ENCODE measurements around the gene CUX1.
"Not testable (repeated sequence)": the region's sequence is repeated elsewhere in the genome, so short reads cannot be mapped to it uniquely, and the experiment has no call there.

The CUX1 gene

DNA sequence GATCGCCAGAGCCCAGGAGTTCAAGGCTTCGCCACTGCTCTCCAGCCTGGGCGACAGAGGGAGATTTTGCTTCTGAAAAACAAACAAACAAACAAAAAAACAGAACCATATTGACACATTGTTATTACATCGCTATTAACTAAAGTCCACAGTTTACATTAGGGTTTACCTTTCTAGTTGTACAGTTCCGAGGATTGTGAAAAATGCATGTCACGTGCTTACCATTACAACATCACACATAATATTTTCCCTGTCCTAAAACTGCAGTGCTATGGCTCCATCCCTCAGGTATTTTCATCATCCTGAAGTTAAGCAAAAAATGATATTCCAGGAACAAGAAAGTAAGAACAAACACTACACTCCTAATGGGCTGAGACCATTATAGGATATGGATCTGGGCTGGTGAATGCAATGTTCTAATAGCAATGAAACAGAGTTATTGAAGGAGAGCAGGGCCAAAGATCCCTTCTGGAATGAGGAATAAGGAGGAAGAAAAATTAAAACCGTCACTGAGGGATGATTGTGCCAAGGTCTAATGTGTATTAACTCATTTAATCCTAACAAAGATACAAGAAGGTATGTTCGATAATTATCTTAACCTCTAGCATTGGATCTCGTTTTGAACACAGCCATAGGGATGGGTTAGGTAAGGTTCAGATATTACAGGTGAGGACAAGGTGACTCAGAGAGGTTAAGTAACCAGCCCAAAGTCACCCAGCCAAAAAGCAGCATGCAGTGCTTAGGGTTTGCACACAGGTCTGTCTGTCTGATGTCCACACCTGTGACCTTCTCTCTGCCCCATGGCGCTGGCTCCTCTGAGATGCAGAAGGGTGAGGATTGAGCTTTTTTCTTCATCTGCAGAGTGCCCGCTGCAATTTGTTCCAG is 14.0 kb upstream of the CUX1 start:
- DNase-seq, result no peak

DNA sequence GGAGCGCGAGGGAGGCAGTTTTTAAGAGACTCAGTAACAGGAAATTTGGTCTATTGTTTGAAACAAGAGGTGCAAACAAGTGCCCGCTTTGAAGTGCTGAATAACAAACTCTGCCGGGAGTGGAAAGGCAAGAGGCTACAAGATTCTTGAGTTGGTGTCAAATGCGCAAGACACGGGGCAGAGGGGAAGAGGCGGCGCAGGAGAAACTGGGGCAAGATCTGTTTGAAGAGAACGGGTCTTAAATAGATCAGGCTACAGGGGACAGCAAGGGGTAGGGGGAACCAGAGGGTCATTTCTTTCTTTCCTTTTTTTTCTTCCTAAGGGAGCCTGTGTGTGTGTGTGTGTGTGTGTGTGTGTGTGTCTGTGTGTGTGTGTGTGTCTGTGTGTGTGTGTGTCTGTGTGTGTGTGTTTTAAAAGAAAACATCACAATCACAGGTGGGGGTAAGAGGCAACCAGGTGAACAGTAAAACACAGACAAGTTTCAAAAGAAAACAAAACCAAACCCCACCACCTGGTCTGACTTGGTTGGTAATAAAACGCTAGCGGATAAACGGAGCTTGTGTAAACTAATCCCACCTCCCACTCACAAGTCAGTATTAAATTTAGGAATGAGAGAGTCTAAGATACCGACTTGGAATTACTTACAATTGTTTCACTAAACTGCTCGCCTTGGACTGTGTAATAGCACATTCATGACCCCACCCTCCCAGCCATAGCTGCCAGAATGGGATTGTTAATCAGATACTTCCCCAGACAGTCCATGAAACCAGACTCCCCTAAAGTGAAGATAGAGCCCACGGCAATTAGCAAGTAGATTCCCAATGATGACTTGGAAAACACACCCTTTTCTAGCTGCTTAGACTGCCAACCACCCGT is 13.1 kb upstream of the CUX1 start:
- DNase-seq, result no peak

DNA sequence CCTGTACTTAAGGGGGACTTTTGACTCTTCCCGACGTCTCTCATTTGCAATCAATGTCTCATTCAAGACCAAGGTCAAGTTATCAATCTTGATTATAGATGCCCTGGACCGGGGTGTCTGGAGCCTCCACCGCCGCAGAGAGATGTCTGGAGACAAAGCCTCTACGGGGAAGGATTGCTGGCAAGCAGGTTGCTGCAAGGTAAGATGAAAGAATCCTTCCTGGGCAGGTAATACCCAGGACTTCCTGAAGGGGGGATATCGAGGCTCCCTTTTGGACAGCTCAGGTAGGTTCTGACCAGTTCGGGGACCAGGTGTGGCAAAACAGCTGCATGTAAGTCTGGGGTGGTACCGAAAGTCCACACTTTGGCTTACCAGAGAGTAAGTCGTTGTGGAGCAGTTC is 12.5 kb upstream of the CUX1 start:
- peak; percentile 13 for DNase-seq

DNA sequence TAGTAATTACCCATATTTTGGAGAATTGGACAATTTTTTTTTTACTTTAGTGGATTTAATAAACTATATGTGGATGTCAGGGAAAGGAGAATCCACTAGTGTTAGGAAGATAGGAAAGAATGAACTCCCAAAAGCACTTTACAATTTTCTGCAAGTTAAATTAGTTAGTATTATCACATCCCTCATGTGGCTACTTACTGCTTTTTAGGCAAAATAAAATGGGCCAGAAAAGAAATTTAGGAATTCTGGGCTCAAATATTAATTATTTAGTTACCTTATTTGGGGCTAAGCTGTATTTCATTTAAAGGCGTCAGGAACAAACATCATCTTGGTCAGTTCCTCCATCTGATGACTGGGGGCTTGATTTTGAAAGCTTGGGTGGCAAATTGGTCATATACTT is 4.8 kb upstream of the CUX1 start:
- no peak for DNase-seq

DNA sequence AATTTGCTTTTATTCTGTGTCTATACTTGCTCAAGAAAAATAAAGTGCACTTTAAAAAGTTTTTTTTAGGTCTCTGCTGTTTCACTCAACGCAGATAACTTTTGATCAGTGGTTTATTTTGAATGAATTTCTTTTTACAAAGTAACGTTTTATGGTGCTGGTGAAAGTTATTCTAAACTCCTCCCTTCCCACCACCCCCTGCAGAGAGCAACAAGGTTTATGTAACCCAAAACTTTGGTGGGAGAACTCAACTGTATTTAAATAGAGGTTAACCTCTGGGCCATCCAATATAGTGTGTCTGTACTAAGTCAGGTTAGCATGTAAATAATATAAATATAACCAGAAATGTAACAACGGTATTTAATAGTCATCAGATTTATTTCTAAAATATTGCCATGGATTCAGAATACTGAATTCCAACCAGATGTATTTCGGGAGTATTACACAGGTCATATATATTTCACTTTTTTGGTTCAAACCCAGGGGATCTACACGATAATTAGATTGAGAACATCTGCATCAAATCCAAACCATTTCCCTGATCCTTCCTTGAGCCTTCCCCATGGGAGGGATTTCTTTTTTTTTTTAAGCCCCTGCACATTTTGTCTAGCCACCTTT is 3.9 kb upstream of the CUX1 start:
- no peak for DNase-seq

DNA sequence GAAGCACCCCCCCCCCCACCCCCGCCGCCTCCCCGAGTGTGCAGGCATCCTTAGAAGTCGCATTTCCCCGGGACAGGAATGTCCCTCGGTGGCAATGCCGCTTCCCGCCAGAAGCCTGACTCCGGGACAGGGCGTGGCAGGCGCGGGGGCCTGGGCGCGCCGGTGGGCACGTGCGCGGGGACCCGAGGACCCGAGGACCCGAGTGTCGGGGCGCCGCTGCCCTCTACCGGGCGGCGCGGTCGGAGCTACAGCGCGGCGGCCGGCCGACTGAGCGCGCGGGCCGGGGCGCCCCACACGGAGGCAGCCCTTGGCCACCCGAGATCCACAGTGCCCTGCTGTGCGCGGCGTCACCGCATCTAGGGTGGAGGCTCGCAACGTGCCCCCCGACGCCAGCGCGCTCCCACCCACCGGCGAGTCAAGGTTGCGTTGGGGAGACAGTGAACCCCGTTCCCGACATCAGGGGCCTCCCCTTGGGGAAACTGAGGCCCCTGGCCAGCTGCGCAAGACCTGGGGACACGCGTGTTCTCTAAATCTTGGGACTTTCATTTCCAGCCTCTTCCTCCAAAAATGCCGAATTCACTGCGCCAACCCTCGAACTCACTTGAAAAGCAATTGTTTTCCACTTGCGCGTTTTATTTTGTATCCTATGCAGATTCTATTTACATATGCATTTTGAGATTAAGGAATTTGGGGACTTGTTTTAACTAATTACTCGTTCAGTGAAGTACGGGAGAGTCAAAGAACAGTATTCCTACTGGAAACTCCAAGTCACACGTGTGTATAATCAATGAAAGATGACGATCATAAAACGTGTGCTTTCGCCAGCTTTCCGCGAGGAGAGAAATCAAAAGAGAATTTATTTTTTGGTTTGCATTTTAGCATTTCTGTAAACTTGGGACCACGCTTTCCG is 3.1 kb upstream of the CUX1 start:
- peak; percentile 25 for DNase-seq

DNA sequence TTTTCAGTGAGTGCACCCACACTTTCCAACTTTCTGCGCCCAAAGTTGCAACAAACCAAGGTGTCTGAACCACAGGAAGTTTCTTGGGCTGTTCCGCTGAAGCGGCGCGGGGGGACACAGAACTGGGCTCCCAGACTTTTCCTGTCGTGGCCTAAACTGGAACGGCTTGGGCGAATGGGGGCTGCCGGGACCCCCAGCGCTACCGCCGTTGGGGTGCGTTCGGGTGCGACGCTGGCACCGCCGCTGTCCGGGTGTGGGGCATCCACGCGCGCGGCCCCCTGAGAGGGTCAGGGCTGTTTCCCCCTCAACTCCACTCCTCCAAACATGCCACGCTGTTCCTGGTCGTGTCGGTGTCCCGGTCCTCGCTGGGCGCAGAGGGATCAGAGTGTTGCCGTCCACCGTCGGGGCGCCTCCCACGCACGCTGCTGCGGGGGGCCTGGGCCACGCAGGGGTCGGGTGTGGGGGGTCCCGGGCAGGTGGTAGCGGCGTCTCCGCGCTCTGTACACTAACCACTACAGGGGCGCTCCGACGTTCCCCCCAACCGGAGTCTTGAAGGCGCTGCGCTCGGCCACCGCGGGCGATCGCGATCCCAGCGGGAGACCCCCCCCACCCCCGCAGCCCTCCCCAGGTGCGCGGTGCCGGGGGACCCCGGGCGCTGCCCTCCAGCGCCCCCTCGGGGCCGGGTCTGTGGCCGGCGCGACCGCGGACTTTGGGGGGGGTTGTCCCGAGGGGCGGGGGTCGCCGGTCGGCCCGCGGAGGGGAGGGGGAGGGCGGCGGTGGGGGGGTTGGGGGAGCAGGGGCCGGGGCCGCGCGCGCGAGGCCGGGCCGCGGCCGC is 2.2 kb upstream of the CUX1 start:
- DNase-seq, result peak; percentile 36

DNA sequence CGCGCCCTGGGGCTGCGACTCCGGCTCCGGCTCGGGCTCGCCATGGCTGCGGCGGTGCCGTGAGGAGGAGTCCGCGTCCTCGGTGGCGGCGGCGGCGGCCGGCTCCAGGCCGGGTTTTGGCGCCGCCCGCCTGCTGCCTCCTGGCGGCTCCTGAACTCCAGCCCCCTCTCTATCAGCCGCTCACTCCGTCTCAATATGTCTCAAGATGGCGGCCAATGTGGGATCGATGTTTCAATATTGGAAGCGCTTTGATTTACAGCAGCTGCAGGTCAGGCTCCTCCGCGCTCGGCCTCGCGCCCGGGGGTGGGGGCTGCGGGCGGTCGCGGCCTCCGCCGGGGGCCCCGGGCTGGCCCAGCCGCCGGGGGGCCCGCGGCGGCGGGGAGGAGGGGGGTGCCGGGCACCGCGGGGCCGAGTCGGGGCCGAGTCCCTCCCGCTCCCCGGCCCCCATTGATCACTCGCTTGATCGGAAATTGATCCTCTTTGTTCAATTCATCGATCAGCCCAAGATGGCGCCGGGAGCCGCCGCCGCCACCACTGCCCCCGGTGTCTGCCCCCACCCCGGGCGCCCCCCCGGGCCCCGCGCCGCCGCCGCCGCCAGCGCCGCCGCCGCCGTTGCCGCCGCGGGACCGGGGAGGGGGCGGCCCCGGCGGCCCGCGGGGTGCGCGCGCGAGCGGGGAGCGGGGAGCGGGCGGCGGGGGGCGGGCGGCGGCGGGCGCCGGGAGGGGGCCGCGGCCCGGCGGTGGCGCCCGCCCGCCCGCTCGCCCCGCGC is 1.4 kb upstream of the CUX1 start:
- peak; percentile 70 for DNase-seq

DNA sequence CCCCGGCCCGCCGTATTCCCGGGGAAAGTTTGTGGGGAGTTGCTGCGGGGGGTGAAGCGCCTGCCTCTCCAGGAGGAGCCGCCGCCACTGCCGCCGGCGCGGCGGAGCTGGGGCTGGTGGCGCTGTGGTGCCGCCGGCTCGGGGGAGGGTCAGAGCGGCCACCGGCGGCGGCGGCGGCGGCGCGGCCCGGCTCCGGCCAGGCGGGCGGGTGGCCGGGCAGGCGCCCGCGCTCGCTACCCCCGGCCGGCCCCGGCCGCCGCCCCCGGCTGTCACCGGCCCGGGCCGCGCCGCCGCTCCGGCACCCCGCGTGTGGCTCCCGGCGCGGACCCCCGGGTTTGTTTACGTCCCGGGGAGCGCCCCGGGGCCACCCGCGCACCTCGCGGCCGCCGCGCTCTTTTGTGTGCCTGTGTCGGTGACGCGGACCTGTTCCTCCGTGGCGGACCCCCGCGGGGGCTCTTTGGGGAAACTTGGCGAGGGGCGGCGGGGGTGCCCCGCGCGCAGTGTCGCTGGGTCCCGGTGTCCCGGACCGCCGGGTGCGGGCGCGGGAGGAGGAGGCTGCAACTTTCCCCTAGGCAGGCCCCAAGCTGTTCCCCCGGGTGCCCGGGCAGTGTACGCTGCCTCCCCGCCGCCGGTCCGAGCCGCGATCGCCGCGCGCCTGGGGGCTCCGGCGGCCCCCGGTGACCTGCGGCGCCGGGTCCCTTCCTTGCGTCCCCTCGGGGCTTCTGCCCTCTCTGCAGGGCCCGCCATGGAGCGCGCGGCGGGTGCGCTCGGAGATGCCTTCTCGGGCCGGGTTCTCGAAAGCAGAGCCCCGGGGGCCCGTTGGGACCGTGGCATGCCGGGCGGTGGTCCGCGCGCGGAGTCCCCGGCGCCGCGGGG is 593 bp upstream of the CUX1 start:
- no peak for DNase-seq

DNA sequence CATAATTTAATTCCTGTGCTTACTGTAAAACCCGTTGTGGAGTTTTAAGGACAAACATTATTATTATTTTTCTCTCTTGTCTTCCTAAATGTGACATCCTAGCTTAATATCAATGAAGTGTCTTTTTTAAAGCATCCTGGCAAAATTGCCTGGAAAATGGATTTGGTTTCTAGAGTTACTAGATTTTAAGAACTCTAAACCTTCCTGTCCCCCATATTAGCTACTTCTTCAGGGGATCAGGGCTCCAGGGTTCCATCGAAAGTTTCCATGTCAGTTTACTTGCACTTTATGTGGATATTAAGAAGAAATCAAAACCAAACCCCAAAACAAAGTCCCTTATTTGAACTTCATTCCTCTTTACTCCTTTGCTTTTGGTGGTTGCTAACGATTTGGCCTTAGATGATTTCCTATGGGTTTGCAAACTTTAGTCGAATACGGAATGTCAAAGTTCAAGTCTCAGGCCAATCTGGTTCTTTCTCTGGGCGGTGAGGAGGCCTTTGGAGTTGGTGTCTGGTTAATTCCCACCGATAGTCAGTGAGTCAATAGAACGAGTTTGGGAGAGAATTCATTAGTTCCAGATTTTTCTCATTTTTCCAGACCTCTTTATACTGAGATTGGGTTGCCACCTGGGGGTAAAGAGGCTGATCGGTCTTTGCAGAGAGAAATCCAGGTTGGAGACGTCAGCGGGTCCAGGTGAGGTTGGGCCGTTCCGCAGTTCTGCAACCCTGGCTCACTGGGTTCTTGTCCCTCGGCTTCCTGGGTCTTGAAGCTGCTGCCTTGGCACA is 1.1 kb downstream of the CUX1 start:
- DNase-seq, result no peak

DNA sequence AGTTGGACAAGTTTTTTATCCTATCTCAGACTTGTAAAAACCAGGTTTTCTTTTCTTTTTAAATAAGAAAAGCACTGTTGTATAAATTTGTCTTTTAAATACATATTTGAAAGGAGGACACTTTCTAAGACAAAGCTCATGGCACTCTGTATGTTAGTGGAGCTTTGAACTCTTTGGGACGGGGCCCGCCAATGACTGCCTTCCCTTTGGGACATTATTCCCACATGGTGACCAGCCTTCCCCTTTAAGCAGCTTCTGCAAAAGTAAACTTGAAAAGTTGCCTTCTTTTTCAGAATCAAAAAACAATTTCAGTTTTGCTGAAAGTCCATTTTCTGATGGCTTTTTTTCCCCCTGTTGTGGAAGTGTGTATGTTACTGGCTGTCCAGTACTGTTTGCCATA is 1.8 kb downstream of the CUX1 start:
- no peak for DNase-seq

DNA sequence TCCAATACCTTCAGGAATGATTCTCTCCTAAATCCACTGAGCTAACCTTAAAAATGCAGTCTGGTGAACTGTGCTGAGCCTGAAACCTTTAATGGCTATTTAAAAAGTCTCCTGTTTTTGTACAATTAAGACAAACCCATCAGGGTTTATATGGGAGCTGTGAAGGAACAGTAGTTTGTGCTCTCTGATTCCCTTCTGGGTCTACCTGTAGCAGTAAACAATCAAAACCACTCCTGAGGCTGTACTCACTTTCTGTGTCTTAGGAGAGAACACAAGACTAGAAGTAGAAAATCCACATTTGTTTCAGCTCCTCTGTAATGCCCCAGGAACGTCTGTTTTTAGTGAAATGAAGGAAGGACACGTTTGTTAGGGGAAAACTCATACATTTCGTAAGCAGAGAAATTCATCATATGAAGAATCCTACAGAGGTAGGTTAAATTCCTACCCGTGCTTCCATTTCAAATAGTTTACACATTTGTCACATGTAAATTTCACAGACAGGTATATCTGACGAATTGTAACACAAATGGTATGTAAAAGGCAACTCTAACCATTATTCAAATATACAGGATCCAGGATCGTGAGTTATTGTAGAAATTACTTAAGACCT is 2.6 kb downstream of the CUX1 start:
- DNase-seq, result no peak

DNA sequence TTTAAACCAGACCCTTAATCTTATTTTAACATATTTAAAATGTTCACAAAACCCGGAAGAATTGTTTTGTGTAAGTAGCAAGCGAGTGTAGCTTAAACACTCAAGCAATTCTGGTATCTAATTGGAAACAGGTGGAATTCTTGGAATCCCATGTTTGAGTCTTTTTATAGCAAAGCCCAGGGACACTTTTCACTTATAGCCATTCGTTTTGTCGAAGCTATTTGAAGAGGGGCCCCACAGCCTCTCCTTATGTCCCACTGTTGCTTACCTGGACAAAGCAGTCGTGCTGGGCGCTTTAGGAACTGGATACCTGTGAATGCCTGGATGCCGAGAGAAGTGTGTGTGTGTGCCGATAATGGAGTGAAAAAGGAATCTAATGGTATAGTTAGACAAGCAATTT is 3.3 kb downstream of the CUX1 start:
- no peak for DNase-seq

DNA sequence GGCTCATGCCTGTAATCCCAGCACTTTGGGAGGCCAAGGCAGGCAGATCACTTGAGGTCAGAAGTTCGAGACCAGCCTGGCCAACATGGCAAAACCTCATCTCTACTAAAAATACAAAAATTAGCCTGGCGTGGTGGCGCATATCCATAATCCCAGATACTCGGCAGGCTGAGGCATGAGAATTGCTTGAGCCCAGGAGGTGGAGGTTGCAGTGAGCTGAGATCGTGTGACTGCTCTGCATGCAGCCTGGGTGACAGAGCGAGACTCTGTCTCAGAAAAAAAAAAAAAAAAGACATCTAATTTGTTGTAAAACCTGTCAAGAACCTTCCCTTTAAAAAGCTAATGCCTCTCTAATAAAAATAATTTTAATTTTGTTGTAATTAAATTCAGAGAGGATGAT is 5.2 kb downstream of the CUX1 start:
- DNase-seq, result not testable (repeated sequence)

DNA sequence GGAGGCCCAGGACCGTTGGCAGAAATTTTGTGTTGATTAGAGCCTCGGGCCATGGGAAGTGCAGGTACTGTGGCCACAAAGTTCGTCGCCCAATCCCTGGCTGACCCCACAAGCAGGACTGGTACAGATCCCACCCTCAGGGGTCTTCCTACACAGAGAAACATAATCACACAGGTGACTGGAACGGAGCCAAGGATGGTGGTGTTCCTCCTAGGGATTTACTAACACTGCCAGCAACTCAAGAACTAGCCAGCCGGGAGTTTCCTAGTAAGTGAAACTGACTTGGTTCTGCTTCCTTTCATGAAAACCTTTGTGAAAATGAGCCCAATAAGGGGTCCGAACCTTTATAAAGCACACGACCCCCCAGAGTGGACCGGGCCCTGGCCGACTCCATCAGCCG is 5.7 kb downstream of the CUX1 start:
- DNase-seq, result no peak

DNA sequence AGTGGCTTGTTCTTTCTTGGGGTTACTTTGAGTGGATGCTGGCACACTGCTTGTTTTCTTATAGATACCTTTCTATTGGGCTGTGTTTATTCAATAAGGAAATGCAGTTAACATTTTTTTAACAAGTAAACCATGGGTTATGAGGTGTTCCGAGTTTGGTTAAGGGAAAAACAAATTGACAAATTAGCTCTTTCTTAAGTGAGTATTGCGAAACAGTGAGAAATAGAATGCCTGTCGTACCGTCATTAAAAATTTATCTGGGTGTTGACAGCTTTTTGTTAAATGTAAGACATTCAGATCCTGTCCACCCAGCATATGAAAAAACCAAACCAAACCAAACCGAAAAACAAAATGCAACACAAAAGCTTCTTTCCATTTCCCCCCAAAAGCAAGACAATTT is 6.2 kb downstream of the CUX1 start:
- no peak for DNase-seq

DNA sequence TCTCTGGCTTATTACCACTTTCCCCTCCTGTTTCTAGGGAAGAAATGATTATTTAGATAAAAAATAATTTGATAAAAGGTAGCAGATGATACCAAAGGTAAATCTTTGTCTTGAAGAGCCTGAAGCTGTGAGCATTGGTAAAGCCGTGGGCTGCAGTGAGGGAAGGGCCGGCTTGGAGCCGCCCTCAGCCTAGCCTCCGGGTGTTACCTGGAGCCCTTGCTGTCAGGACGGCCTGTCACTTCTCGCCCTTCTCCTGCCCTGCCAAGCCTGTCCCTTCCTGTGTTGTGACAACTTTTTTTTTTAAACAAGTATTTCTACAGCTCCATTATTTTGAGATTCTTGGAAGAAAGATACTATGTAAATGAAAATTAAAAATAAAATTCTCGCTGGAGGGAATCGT is 7.0 kb downstream of the CUX1 start:
- DNase-seq, result no peak

DNA sequence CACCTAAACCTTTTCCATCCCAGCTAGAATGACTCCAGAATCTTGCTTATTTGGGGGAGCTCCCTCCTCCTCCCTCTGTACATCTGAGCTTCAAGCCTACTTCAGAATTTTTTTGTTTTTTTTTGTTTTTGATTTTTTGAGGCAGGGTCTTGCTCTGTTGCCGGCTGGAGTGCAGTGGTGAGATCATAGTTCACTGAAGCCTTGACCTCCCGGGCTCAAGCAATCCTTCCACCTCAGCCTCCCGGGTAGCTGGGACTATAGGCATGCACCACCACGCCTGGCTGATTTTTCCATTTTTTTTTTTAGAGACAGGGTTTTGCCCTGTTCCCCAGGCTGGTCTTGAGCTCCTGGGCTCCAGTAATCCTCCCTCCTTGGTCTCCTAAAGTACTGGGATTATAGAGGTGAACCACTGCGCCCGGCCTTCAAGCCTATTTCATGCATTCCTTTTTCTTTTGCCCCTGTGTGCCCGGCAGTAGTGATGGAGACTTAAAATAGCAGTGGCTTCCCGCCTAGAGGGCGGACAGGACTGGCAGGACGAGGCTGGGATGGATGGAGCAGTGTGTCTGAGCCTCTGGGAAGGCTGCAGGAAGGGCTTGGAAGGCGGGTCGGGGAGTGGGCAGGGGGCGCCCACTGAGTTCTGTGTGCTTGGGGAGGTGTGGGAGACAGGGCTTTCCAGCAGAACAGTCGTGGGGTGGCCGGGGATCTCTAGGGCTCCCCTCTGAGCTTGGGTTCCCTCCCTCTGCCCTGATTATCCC is 8.8 kb downstream of the CUX1 start:
- DNase-seq, result no peak
